22Rv1 (cell line): ENCODE results near the gene RAET1G.

Source experiments
- CTCF ChIP-seq: fragments of 450-650 bp; IDR thresholded peaks from 2 replicates; pipeline ENCODE4 v1.5.1; 2017; ENCODE audit warnings: mild to moderate bottlenecking
- ZFX ChIP-seq: fragments of 450-650 bp; IDR thresholded peaks from 2 replicates; pipeline ENCODE4 v1.6.1; 2017; ENCODE audit warnings: antibody characterized with exemption, borderline replicate concordance

GRCh38 chr6:149884215-149884614 lies 38.7 kb downstream of the RAET1G start:
- TF ChIP-seq CTCF: no peak
- no peak for TF ChIP-seq ZFX
